ENCODE data around the gene TRIL. TPM values are rescaled to one million over a fixed set of nuclear protein-coding genes. Genes with fewer than 3 reads are reported as not detected.

Gene TRIL
- polyA plus RNA-seq, 2 of the 4 experiments (the other 2 are of a cell fraction) = not detected

DNA sequence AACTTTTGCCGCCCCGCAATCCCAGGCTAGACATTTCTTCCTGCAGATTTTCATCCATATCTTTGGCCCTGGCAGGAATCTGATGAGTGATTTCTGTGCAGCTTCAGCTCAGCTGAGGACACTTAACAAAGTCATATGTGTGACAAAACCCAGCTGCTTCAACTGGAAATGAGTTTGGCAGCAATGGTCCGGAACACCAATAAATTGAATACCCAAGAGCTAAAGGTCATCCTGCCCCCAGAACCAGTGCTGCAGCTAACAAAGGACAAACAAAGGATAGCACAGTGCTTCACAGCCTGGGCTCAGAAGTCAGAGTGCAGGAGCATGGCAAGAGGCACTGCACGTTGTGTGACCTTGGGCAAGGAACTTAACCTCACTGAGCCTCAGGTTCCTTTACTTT is 40.0 kb upstream of the TRIL start:
- FAIRE-seq = no peak
- Histone ChIP-seq H3K4me1 (no peaks in the 10 kb centered on the region), H3K9me3 (no peaks in the 10 kb centered on the region), H3K4me3 (no peak overlapping the region), H3K4me2 (no peak overlapping the region), H3K27ac (no peak overlapping the region)
- no peak for ATAC-seq
- WGBS (ENCODE audit: missing lambda C conversion rate) = 62% methylated on average over 4 of the region's 4 CpGs
- TF ChIP-seq KDM5A (IDR thresholded peaks at IDR 0.05) (no peak), RARB (CRISPR knock-in tag; IDR thresholded peaks at IDR 0.05) (no peak), RCOR1 (IDR thresholded peaks at IDR 0.05; ENCODE audit: low read depth, low read length) (no peak), ZC3H11A (IDR thresholded peaks at IDR 0.05) (no peak)
- POLR2A ChIA-PET = no interaction called here
- CTCF ChIA-PET = interaction anchor here (0.9 to 1.9 kb wide), 3 partner anchors 11 to 76 kb away, joined by 3 to 6 read pairs (median 6); no protein-coding TSS in a partner anchor
- no peak for DNase-seq (ENCODE audit: low read depth in 1 of 2, low spot score in 1 of 2)

DNA sequence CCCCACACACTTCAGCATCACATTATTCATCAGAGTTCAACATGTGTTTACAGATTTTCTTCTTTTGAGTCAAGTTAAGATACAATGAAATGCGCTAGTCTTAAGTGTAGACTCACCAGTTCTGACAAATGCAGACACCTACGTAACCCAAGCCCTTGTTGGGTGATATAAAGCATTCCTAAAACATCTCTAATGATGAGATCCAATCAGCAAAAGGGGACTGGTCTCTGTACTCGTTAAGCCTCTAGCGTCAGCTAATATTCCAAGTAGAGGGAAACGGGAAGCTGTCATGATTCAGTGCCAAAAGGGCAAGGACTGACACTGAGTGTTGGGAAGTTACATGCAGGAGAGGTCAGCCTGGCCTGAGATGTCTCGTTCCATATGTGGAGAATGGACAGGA is 38.7 kb upstream of the TRIL start:
- Histone ChIP-seq H3K4me2 (no peak overlapping the region), H3K27ac (no peak overlapping the region), H3K9me3 (no peaks in the 10 kb centered on the region), H3K4me1 (no peaks in the 10 kb centered on the region), H3K4me3 (no peak overlapping the region)
- DNase-seq (ENCODE audit: low read depth in 1 of 2, low spot score in 1 of 2) (no peak), FAIRE-seq (no peak), ATAC-seq (no peak)
- ChIA-PET CTCF (interaction anchor here (1.7 to 1.9 kb wide), 2 partner anchors 40 to 74 kb away, joined by 6 read pairs; no protein-coding TSS in a partner anchor), POLR2A (no interaction called here)
- WGBS (ENCODE audit: missing lambda C conversion rate) = 32% methylated on average over 6 of the region's 6 CpGs
- TF ChIP-seq RNF2 (IDR thresholded peaks at IDR 0.05; ENCODE audit: borderline replicate concordance, low read depth) (no peak), ZNF302 (CRISPR knock-in tag; IDR thresholded peaks at IDR 0.05) (no peak), MYC (IDR thresholded peaks at IDR 0.05; ENCODE audit: borderline replicate concordance, low read length) (no peak), HOXB5 (CRISPR knock-in tag; IDR thresholded peaks at IDR 0.05) (no peak), RARB (CRISPR knock-in tag; IDR thresholded peaks at IDR 0.05) (no peak)

DNA sequence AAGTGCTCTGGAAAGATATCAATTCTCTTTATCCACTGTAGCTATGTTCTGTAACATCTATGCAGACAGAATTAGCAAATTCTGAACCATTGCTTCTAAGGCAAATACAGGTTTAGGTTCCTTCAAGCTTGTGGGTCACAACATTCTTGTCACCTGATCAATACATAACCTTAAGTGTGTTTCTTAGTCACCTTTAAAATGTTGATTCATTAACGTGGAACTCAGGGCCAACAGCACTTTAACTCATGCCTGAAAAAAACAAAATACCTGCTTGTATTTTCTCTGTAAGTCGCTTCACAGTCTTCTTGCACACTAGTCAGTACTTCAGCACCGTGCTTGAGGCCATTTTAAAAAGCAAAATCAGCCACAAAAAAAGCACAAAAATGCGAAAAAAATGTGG is 35.2 kb upstream of the TRIL start:
- H3K4me2 ChIP-seq = no peak overlapping the region
- H3K27ac ChIP-seq = no peak overlapping the region
- no peak overlapping the region for H3K4me3 ChIP-seq
- TF ChIP-seq HOXB5 (CRISPR knock-in tag; IDR thresholded peaks at IDR 0.05) = no peak
- TF ChIP-seq, protein P1, sequence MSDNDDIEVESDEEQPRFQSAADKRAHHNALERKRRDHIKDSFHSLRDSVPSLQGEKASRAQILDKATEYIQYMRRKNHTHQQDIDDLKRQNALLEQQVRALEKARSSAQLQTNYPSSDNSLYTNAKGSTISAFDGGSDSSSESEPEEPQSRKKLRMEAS (IDR thresholded peaks at IDR 0.05) = no peak
- no peak for TF ChIP-seq KDM1A (IDR thresholded peaks at IDR 0.05; ENCODE audit: low read depth)
- no peak for TF ChIP-seq SREBF2 (IDR thresholded peaks at IDR 0.05)
- TF ChIP-seq, protein P2, sequence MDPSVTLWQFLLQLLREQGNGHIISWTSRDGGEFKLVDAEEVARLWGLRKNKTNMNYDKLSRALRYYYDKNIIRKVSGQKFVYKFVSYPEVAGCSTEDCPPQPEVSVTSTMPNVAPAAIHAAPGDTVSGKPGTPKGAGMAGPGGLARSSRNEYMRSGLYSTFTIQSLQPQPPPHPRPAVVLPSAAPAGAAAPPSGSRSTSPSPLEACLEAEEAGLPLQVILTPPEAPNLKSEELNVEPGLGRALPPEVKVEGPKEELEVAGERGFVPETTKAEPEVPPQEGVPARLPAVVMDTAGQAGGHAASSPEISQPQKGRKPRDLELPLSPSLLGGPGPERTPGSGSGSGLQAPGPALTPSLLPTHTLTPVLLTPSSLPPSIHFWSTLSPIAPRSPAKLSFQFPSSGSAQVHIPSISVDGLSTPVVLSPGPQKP (IDR thresholded peaks at IDR 0.05; ENCODE audit: low read depth, low read length) = no peak
- no peak for TF ChIP-seq EP300 (IDR thresholded peaks at IDR 0.05)
- TF ChIP-seq HDAC2 (IDR thresholded peaks at IDR 0.05) = no peak
- no peak for TF ChIP-seq PHF8 (IDR thresholded peaks at IDR 0.05; ENCODE audit: borderline replicate concordance, low read depth)
- no peak for TF ChIP-seq MAZ (IDR thresholded peaks at IDR 0.05; ENCODE audit: borderline replicate concordance, low read depth, low read length)
- no peak for TF ChIP-seq HMGXB4 (CRISPR knock-in tag; IDR thresholded peaks at IDR 0.05; ENCODE audit: borderline replicate concordance)
- TF ChIP-seq MYC (IDR thresholded peaks at IDR 0.05; ENCODE audit: borderline replicate concordance, low read length) = no peak
- no peak for TF ChIP-seq HEYL (CRISPR knock-in tag; IDR thresholded peaks at IDR 0.05)
- TF ChIP-seq HOXB13 (CRISPR knock-in tag; IDR thresholded peaks at IDR 0.05; ENCODE audit: low read depth) = no peak
- TF ChIP-seq SMC3 (IDR thresholded peaks at IDR 0.05) = no peak
- no peak for TF ChIP-seq RFX5 (IDR thresholded peaks at IDR 0.05)
- DNase-seq (ENCODE audit: low read depth in 1 of 2, low spot score in 1 of 2) = no peak
- WGBS (ENCODE audit: missing lambda C conversion rate) = 0% methylated on average over 4 of the region's 4 CpGs
- POLR2A ChIA-PET = no interaction called here
- ATAC-seq = no peak
- H3K4me1 ChIP-seq = no peaks in the 10 kb centered on the region
- CTCF ChIA-PET = no interaction called here
- H3K9me3 ChIP-seq = no peaks in the 10 kb centered on the region
- no peak for FAIRE-seq
